DMS53 treated with DMSO at 0.1 percent for 48 hours (cell line): Measurements from ENCODE around the gene SOX5.

Source experiments
- DNase-seq: peaks from one replicate; lab custom pipeline; 2025; ENCODE audit not compliant: unreplicated experiment; lab: John Stamatoyannopoulos, UW

SOX5 gene

GRCh38 chr12:23699031-23699430, 250.4 kb downstream of the SOX5 start:
- DNase-seq, result no peak

GRCh38 chr12:23694920-23695319, 254.6 kb downstream of the SOX5 start:
- DNase-seq, result no peak

DNA sequence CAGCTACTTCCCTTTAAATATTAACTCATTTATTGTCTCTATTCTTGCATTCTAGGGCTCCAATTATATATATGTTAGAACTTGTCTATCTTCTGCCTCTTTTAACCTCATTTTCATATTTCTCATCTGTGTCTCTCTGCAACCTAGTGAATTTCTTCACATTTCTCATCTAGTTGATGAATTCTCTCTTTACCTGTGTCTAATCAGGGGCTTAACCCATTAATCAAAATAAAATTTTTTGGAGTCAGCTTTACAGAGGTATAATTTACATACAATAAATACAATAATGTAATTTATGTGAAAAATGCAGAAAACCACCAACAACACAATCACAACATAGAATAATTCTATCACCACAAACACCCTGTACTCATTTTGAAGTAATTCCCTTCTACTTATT, 255.2 kb downstream of the SOX5 start:
- DNase-seq, result no peak

DNA sequence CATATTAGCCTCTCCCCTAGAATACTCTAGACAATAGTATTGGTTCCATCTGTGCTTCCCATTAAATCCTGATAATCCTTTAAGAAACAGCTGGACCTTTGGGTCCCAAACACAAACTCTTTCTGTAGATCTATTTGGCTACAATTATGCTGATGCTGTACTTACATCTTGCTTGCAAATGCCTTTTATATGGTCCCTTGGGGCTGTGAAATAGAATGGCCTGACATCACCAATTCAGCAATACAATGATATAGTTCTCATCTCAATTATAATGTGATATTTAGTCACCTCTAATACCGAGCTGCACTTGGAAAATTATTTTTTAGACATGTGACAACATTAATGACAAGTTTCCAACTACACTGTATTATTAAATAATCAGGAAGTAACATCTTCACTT, 261.5 kb downstream of the SOX5 start:
- no peak for DNase-seq

- DNase-seq, result peak; percentile 85
Measured at GRCh38 chr12:23686095-23686494, 263.4 kb downstream of the SOX5 start.

DNA sequence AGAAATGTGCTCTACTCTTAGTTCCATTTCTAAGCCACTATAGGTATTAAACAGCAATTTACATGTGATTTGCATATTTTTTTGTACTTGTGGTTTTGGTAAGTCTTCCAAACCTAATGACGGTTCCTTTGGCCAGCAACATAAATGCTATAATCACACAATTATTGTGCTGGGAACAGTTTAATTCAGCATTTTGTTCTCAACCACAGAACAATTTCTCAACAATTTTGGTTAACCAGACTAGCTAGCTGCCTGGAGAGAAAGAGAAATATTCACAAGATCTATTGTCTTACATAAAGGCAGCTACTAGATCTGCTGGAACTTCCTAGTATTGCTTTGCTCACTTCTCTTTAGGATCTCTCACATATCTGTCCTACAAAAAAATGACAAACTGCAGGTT, 265.3 kb downstream of the SOX5 start:
- no peak for DNase-seq

DNA sequence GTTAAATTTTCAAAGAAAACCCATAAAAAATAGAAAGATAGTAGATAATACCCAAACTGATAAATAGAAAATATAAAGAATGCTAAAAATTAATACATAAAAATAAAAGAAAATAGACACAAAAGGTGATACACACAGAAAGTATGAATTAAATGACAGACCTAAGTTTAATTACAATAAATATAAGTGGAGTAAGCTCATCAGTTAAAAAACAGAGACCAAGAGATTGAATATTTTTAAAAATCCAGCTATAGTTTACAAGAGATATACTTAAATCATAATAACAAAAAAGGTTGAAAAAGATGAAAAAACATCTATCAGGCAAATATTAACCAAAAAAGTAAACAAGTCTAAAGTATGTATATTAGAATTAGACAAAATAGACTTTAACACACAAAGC, 268.2 kb downstream of the SOX5 start:
- DNase-seq, result no peak

GRCh38 chr12:23674064-23674463, 275.4 kb downstream of the SOX5 start:
- no peak for DNase-seq

DNA sequence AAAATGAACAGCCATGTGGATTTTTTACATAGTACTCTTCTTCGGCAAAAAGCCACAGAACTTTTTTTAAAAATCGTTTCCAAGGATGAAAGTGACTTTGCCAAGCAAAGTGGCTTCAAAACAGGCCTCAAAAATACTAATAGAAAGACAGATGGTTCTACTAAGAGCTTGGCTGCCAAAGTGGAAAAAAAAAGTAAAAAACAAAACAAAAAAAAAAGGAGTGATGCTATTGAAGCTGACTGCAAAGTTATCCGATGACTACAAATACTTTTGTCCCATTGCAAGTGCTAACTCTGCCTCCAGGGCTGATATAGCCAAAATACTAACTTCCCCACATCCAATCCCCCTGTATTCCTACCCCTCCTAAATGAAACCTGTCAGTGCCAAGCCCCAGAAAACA, 277.6 kb downstream of the SOX5 start:
- no peak for DNase-seq

DNA sequence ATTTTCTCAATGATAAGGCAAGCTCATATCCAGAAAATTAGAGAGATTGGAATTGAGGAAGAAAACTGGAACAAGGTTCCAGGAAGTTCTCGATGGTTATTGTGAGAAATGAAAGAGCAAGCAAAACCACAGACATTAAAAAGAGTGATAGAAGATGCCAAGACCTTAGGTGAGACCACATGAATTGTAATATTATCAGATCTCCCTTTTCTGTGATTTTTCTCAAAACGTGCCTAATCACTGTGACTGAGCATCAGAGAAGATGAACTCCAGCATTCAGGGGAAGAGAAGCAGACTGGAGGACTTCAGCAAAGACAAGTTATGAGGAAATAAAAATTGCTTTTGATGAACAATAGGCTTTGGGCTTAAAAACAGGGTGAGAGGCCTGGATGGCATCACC, 278.8 kb downstream of the SOX5 start:
- DNase-seq, result no peak

- no peak for DNase-seq
Measured at GRCh38 chr12:23669691-23670090, 279.8 kb downstream of the SOX5 start.

GRCh38 chr12:23666866-23667265, 282.6 kb downstream of the SOX5 start:
- no peak for DNase-seq

GRCh38 chr12:23662966-23663365, 286.5 kb downstream of the SOX5 start:
- DNase-seq, result no peak

DNA sequence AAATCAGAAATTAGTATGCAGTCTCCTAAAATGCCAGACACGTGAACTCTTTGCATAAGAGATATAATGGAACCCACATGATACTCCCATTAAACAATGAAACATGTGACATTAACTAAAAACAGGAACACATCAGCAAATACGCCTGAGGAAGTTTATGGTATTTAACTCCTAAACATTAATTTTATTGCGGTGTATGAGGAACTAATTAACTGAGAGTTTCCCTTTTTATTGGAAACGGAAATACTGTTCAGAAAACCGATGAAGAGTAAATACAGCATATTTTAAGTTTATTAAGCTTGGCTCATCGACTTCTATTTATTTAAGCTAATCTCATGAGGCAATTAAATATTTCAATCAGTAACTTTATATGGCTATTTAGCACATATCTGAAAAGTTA, 290.3 kb downstream of the SOX5 start:
- no peak for DNase-seq

DNA sequence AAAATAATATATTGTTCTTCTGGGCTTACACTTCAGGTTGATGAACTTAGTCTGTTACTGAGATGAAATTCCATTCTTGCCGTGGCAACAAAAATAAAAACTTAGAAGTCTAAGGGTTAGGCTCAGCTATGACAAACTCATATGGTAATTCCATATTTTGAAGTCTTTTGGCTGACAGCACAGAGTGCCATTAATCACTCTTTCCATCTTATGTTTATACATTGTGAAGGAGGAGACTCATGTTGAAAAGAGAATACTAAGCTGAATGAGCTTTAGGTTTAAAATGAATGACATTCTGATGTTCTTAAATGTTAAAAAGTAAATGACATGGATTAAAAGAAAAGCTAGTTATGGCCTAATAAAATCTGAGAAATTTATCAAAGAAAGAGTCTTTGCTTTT, 291.9 kb downstream of the SOX5 start:
- DNase-seq, result no peak

DNA sequence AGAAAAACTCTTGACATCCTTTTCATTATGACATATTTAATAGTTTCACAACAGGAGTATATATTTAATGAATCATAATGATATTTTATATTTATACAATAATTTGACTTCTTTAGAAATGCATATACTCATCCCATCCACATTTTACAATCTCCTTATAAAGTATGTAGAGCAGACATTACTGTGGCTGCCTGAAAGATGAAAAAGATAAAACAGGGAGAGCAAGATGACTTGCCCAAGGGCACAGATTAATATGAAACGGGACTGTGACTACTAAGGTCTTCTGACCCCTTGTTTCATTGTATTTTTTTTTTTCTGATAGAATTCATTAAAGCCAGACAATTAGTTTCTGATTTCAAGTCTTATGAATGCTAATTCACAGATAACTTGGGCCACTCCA, 293.6 kb downstream of the SOX5 start:
- DNase-seq, result no peak

GRCh38 chr12:23655112-23655511, 294.4 kb downstream of the SOX5 start:
- DNase-seq, result no peak

DNA sequence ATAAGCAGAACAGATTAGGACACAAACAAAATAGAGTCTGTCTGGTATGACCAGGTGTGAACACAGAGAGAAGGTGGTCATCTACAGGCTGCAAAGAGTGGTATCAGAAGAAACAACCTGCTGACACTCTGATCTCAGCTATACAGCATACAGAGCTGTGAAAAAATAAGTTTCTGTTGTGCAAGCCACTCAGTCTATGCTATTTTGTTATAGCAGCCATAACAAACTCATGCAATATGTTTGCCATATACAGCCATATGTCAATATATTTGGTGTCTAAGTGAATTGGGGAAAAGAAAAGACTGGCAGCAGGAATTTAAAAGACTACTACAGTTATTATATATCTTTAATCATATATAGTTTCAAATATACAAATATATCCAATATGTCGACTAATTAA, 300.9 kb downstream of the SOX5 start:
- no peak for DNase-seq

GRCh38 chr12:23640754-23641153, 308.7 kb downstream of the SOX5 start:
- peak; percentile 75 for DNase-seq

DNA sequence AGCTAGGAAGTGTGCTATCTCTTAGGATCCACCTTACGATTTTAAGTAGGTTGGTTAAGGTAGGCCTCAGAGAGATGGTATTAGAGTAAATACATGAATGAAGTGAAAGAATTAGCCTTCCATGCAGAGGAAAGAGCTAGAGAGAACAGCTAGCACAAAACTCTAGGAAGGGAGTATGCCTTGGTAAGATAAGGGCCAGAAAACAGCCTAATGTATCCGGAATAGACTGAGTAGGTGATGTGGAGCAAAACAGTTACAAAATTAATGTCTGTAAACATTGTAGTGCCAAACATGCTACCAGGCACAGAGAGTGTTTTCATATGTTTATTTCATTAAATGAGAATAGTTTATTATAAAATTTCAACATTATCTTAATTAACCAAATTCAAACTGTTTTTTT, 315.1 kb downstream of the SOX5 start:
- DNase-seq, result no peak

GRCh38 chr12:23631786-23632377, 317.6 kb downstream of the SOX5 start:
- DNase-seq, result no peak

DNA sequence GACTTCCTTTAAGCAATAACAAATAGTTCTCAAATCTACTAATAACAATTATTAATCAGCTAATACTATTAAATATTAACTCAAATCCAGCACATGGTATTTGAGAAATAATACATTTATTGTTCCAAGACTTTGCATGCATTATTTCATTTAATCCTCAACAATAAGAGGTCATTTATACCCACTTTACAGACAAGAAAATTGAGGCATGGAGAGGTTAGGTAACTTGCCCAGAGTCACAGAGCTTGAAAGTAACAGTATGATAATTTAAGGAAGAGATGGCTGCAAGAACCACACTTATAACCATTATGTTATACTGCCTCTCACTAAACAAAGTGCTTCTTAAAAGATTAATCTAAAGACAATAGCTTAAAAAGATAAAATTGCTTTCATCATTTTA, 318.9 kb downstream of the SOX5 start:
- no peak for DNase-seq

GRCh38 chr12:23628806-23629205, 320.7 kb downstream of the SOX5 start:
- no peak for DNase-seq

DNA sequence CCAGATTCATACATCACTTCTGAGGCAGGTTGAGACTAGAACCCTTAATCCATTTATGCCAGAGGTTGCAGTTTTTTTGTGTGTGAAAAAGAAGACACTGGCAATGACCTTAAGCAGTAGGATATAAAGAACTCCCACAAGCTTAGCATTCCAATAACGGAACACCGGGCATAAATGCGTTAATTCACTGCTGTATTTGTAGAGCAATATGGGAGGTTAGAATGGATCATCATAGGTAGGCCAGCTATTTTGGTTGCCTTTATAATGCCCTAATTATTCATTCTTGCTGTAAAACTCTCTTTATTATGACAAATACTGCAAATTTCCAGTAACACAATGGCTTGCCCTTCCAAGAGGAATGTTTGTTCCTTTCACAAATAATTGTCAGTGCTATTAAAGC, 322.7 kb downstream of the SOX5 start:
- DNase-seq, result no peak
